ENCODE measurements around the gene SCG2. TPM values are rescaled to one million over a fixed set of nuclear protein-coding genes. Genes with fewer than 3 reads are reported as not detected.

The SCG2 gene
- total RNA-seq, 1 donor from 2014 or later: 5.6 TPM

DNA sequence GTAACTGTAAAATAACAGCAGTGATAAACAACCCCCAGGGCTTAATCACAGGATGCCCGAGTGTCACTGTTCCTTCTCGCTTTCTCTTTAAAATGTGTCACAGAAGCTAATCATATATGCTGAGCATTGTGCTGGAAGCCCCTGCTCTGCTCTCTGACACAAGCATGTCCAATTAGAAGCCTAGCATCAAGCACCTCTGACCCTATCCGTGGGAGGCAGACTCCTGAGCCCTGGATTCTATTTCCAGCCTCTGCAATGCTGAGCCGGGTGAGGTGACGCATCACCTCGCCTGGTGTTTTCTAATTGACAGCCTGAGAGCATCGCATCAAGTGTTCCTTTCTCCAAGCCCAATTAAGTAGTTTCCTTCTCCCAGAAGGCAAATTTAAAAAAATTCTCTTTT is 19.7 kb upstream of the SCG2 start:
- peaks cover 43% of the 10 kb centered on the region for H3K27me3 Mint-ChIP-seq (ENCODE audit: low read depth, unreplicated experiment)

GRCh38 chr2:223619486-223620129 is 17.4 kb upstream of the SCG2 start:
- Histone ChIP-seq H3K9ac (ENCODE audit: low read length) (no peak overlapping the region), H3K4me3 (ENCODE audit: insufficient read depth, low read depth, low read length) (no peak overlapping the region), H3K36me3 (ENCODE audit: insufficient read depth, low read length) (no peaks in the 10 kb centered on the region), H2AFZ (ENCODE audit: low read depth, low read length) (no peak overlapping the region), H4K20me1 (ENCODE audit: insufficient read depth, low read length) (no peaks in the 10 kb centered on the region), H3K4me1 (ENCODE audit: insufficient read depth, low read length) (no peaks in the 10 kb centered on the region), H3K27ac (ENCODE audit: low read depth, low read length) (no peak overlapping the region), H3K27me3 (ENCODE audit: insufficient read depth, low read length) (no peaks in the 10 kb centered on the region), H3K9me3 (ENCODE audit: insufficient read depth, low read depth, low read length) (no peaks in the 10 kb centered on the region), H3K79me2 (ENCODE audit: insufficient read depth, low read length) (no peaks in the 10 kb centered on the region), H3K4me2 (ENCODE audit: low read length) (no peak overlapping the region)
- FAIRE-seq (no peak), DNase-seq (ENCODE audit: low read depth) (no peak)
- Mint-ChIP-seq H3K4me1 (ENCODE audit: low read depth, unreplicated experiment) (peaks cover 10% of the 10 kb centered on the region), H3K27ac (ENCODE audit: unreplicated experiment) (no peak overlapping the region), H3K36me3 (ENCODE audit: low read depth, unreplicated experiment) (no peaks in the 10 kb centered on the region), H3K9me3 (ENCODE audit: unreplicated experiment) (peaks cover 10% of the 10 kb centered on the region), H3K27me3 (ENCODE audit: low read depth, unreplicated experiment) (peaks cover 43% of the 10 kb centered on the region), H3K4me3 (ENCODE audit: unreplicated experiment) (no peak overlapping the region)
- TF ChIP-seq, protein P1, sequence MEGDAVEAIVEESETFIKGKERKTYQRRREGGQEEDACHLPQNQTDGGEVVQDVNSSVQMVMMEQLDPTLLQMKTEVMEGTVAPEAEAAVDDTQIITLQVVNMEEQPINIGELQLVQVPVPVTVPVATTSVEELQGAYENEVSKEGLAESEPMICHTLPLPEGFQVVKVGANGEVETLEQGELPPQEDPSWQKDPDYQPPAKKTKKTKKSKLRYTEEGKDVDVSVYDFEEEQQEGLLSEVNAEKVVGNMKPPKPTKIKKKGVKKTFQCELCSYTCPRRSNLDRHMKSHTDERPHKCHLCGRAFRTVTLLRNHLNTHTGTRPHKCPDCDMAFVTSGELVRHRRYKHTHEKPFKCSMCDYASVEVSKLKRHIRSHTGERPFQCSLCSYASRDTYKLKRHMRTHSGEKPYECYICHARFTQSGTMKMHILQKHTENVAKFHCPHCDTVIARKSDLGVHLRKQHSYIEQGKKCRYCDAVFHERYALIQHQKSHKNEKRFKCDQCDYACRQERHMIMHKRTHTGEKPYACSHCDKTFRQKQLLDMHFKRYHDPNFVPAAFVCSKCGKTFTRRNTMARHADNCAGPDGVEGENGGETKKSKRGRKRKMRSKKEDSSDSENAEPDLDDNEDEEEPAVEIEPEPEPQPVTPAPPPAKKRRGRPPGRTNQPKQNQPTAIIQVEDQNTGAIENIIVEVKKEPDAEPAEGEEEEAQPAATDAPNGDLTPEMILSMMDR (IDR thresholded peaks at IDR 0.05; ENCODE audit: insufficient read depth, low read depth, low read length): no peak
- no peak for TF ChIP-seq EZH2 (IDR thresholded peaks at IDR 0.05; ENCODE audit: insufficient read depth, low read length)

More for the DNA sequence above, 19.7 kb upstream of the SCG2 start:
- Histone ChIP-seq H3K36me3 (ENCODE audit: insufficient read depth, low read length) (no peaks in the 10 kb centered on the region), H3K27ac (ENCODE audit: low read depth, low read length) (no peak overlapping the region), H3K79me2 (ENCODE audit: insufficient read depth, low read length) (no peaks in the 10 kb centered on the region), H2AFZ (ENCODE audit: low read depth, low read length) (no peak overlapping the region), H3K4me1 (ENCODE audit: insufficient read depth, low read length) (peaks cover 8% of the 10 kb centered on the region), H3K27me3 (ENCODE audit: insufficient read depth, low read length) (no peaks in the 10 kb centered on the region), H3K9ac (ENCODE audit: low read length) (no peak overlapping the region), H4K20me1 (ENCODE audit: insufficient read depth, low read length) (no peaks in the 10 kb centered on the region), H3K9me3 (ENCODE audit: insufficient read depth, low read depth, low read length) (no peaks in the 10 kb centered on the region), H3K4me2 (ENCODE audit: low read length) (no peak overlapping the region), H3K4me3 (ENCODE audit: insufficient read depth, low read depth, low read length) (no peak overlapping the region)
- H3K4me3 Mint-ChIP-seq (ENCODE audit: unreplicated experiment): no peak overlapping the region
- H3K27ac Mint-ChIP-seq (ENCODE audit: unreplicated experiment): no peak overlapping the region
- peaks cover 10% of the 10 kb centered on the region for H3K9me3 Mint-ChIP-seq (ENCODE audit: unreplicated experiment)
- no peak for DNase-seq (ENCODE audit: low read depth)
- no peaks in the 10 kb centered on the region for H3K36me3 Mint-ChIP-seq (ENCODE audit: low read depth, unreplicated experiment)
- no peak for TF ChIP-seq EZH2 (IDR thresholded peaks at IDR 0.05; ENCODE audit: insufficient read depth, low read length)
- TF ChIP-seq, protein P1 (IDR thresholded peaks at IDR 0.05; ENCODE audit: insufficient read depth, low read depth, low read length): no peak
- FAIRE-seq: no peak
- H3K4me1 Mint-ChIP-seq (ENCODE audit: low read depth, unreplicated experiment): peaks cover 25% of the 10 kb centered on the region
